ENCODE data around the gene DNAH3. TPM values are rescaled to one million over a fixed set of nuclear protein-coding genes. Genes with fewer than 3 reads are reported as not detected.
A peak's percentile ranks its signal among the peaks of the same experiment; 100 is the strongest.

DNAH3 gene
- total and polyA plus RNA-seq, 2 of the 8 experiments (the other 6 are each of a cell fraction or from before 2014, with no cell fraction given), result 0.57 to 0.71 TPM

DNA sequence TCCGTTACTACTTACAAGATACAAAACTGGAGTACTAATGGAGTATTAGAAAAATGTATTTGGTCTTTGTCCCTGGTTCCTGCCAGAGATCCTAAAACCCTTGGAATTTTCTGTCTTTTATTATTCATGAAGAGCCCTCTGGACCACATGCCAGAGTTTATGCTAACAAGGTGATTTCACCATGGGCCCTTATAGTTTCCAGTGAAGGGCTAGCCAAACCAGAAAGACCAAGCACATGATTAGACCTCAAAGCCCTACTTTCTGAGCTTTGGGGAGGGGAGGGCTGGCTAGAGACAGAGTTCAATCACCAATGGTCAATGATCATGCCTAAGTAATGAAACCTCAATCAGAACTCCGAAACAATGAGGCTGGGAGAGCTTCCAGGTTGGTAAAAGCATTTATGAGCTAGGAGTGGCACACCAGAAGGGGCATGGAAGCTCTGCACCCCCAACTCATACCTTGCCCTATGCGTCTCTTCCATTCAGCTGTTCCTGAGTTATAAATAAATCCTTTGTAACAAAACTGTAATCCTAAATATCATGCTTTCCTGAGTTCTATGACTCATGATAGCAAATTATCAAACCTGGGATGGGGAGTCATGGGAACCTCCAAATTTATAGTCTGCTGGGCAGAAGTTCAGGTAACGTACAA lies 260.9 kb downstream of the DNAH3 start:
- FAIRE-seq, result no peak
- Histone ChIP-seq H4K5ac (ENCODE audit: insufficient read length, low read depth, low read length) (no peak overlapping the region), H3K36me3 (ENCODE audit: control insufficient read depth in 2 of 4, insufficient read depth in 4 of 4, low read length in 3 of 4) (peaks cover 0 to 6% (median under 1%) of the 10 kb centered on the region in 4 experiments; a peak in 2 of 8 replicates), H3K79me1 (ENCODE audit: low read depth, low read length) (peaks cover 9% of the 10 kb centered on the region; the same call in 1 of the 2 replicates), H3K79me2 (ENCODE audit: control insufficient read depth in 1 of 2, insufficient read depth in 2 of 2, low read length in 2 of 2) (peaks cover 2 to 79% of the 10 kb centered on the region in 2 experiments; a peak in 2 of 4 replicates), H3K9me3 (ENCODE audit: insufficient read depth in 2 of 2, low read depth in 1 of 2, low read length in 1 of 2) (no peaks in the 10 kb centered on the region), H3K4ac (replicated peaks; ENCODE audit: insufficient read length, low read depth, low read length) (no peak overlapping the region), H3K4me3 (ENCODE audit: extremely low read depth in 1 of 4, insufficient read depth in 2 of 4, low read depth in 3 of 4, low read length in 4 of 4) (no peak overlapping the region), H3K14ac (ENCODE audit: insufficient read length) (no peak overlapping the region), H4K20me1 (replicated peaks in 1 of 2; ENCODE audit: control insufficient read depth in 1 of 2, insufficient read depth in 2 of 2, low read length in 2 of 2) (no peaks in the 10 kb centered on the region), H3K4me1 (replicated peaks in 1 of 4; ENCODE audit: control insufficient read depth in 3 of 4, insufficient read depth in 4 of 4, low read length in 3 of 4) (peaks cover 0 to 12% (median 6%) of the 10 kb centered on the region in 4 experiments; a peak in 4 of 7 replicates), H3K23me2 (ENCODE audit: low read depth, low read length) (no peaks in the 10 kb centered on the region), H2BK20ac (ENCODE audit: low read length) (no peak overlapping the region), H2AFZ (ENCODE audit: low read length) (no peak overlapping the region), H3K56ac (replicated peaks; ENCODE audit: insufficient read length, low read depth, low read length) (no peak overlapping the region), H4K91ac (replicated peaks; ENCODE audit: insufficient read length, low read length) (no peak overlapping the region), H2BK5ac (ENCODE audit: low read depth, low read length) (peak overlapping the region; percentile 5; the same call in 1 of the 2 replicates), H4K8ac (ENCODE audit: extremely low read depth, insufficient read depth, low read length) (no peak overlapping the region), H2BK12ac (ENCODE audit: low read depth, low read length) (no peak overlapping the region), H3K18ac (ENCODE audit: extremely low read depth, low read length) (no peak overlapping the region), H2AK5ac (ENCODE audit: low read depth, low read length) (no peak overlapping the region), H3K27ac (ENCODE audit: low read depth, low read length) (no peak overlapping the region), H3K23ac (ENCODE audit: insufficient read length) (no peak overlapping the region), H3K9ac (replicated peaks in 1 of 4; ENCODE audit: extremely low read depth in 1 of 4, low read depth in 3 of 4, low read length in 3 of 4) (no peak overlapping the region), H3K27me3 (replicated peaks in 1 of 4; ENCODE audit: control insufficient read depth in 3 of 4, extremely low read depth in 1 of 4, insufficient read depth in 3 of 4, low read length in 3 of 4) (no peaks in the 10 kb centered on the region), H3K4me2 (ENCODE audit: insufficient read depth in 1 of 2, low read depth in 2 of 2, low read length in 2 of 2) (peak overlapping the region; percentile 45), H2BK15ac (ENCODE audit: low read length) (no peak overlapping the region), H2BK120ac (replicated peaks; ENCODE audit: low read depth, low read length) (peak overlapping the region; percentile 5)
- CTCF ChIA-PET (ENCODE audit: partially characterized antibody), result interaction anchor here (0.9 to 1.0 kb wide), 2 partner anchors 9 to 13 kb away, joined by 3 to 4 read pairs; no protein-coding TSS in a partner anchor
- TF ChIP-seq RXRA (IDR thresholded peaks at IDR 0.05; ENCODE audit: insufficient read depth, low read depth, low read length) (no peak), TEAD4 (IDR thresholded peaks at IDR 0.05; ENCODE audit: low read depth, low read length) (peak; percentile 28; the same call in 1 of the 2 replicates), CEBPB (IDR thresholded peaks at IDR 0.05; ENCODE audit: low read depth, low read length) (peak; percentile 10; the same call in 1 of the 2 replicates)
- POLR2A ChIA-PET (ENCODE audit: partially characterized antibody), result interaction anchor here (2.1 kb wide), 1 partner anchor 10 kb away, joined by 16 read pairs; the partner anchor contains the start of genes DCUN1D3 and LYRM1
- no peak for DNase-seq (ENCODE audit: low read depth in 1 of 2, low spot score in 2 of 2)
- 84% methylated on average over 4 of the region's 4 CpGs; no CpG with 5 or more reads in 1 of the 2 experiments for WGBS, 2 experiments (ENCODE audit: extremely low coverage in 1 of 2, insufficient coverage in 1 of 2, insufficient read length in 1 of 2, insufficient replicate concordance in 2 of 2, low coverage in 1 of 2, low lambda C conversion rate in 2 of 2, missing lambda C conversion rate in 1 of 2)

Measured in H1 (cell line).